Breast epithelium (tissue), 3 donors: ENCODE results near the gene TSTD1.

Experiments
- POLR2A ChIP-seq: fragments of 450-650 bp; IDR thresholded peaks from one replicate; pipeline ENCODE4 v1.6.1; 2016; ENCODE audit warnings: antibody characterized with exemption, mild to moderate bottlenecking, moderate library complexity
- POLR2AphosphoS5 ChIP-seq, 3 donors: sonication (generic); formaldehyde crosslinking; IDR thresholded peaks; one replicate each; pipeline ENCODE4 v1.6.1; 2017; ENCODE audit warnings: antibody characterized with exemption in 3 of 3
- TF ChIP-seq, protein P1 (sequence below), 3 donors: fragments of 450-650 bp; IDR thresholded peaks; one replicate each; pipeline ENCODE4 v1.5.1; 2016 to 2017; ENCODE audit warnings: antibody characterized with exemption in 3 of 3, mild to moderate bottlenecking in 3 of 3, moderate library complexity in 3 of 3

- TF ChIP-seq, protein P1, sequence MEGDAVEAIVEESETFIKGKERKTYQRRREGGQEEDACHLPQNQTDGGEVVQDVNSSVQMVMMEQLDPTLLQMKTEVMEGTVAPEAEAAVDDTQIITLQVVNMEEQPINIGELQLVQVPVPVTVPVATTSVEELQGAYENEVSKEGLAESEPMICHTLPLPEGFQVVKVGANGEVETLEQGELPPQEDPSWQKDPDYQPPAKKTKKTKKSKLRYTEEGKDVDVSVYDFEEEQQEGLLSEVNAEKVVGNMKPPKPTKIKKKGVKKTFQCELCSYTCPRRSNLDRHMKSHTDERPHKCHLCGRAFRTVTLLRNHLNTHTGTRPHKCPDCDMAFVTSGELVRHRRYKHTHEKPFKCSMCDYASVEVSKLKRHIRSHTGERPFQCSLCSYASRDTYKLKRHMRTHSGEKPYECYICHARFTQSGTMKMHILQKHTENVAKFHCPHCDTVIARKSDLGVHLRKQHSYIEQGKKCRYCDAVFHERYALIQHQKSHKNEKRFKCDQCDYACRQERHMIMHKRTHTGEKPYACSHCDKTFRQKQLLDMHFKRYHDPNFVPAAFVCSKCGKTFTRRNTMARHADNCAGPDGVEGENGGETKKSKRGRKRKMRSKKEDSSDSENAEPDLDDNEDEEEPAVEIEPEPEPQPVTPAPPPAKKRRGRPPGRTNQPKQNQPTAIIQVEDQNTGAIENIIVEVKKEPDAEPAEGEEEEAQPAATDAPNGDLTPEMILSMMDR (IDR thresholded peaks at IDR 0.05) = no peak
- TF ChIP-seq POLR2A (no peak), POLR2AphosphoS5 (IDR thresholded peaks at IDR 0.05) (no peak)
Measured at GRCh38 chr1:161021970-161022353, 16.8 kb downstream of the TSTD1 start.
